T-helper 2 cell treated with Interferon-gamma antibody and Interleukin-4, amounts not matched to agents 100 ng/mL and 5 ng/mL, for 36 hours (primary cell): ENCODE data around the gene PPFIA3. TPM values are rescaled to one million over a fixed set of nuclear protein-coding genes. Genes with fewer than 3 reads are reported as not detected.

Experiments
- intact Hi-C: fragments of 100-400 bp; cut with micrococcal nuclease; formaldehyde crosslinking; loops from one replicate; pipeline ENCODE4 v1.15.1; 2023
- total RNA-seq: library from RNA; stranded (reverse); gene quantifications from 2 replicates; pipeline ENCODE4 v1.2.3, GENCODE V29; 2022

The PPFIA3 gene
- total RNA-seq, 1 donor from 2014 or later, result 1.3 TPM

- intact Hi-C loops, result loop anchor here (10.0 kb wide), 1 partner anchor 153 kb away; the partner anchor contains the start of genes GYS1 and RUVBL2
These were observed 28.8 kb downstream of the PPFIA3 start for GRCh38 chr19:49148044-49148682.

- intact Hi-C loops, result loop anchor here (10.0 kb wide), 1 partner anchor 154 kb away; the partner anchor contains the start of genes GYS1 and RUVBL2
These were observed 29.7 kb downstream of the PPFIA3 start for GRCh38 chr19:49148784-49149651.

GRCh38 chr19:49149652-49150105 is 30.3 kb downstream of the PPFIA3 start:
- intact Hi-C loops, result loop anchor here (10.0 kb wide), 1 partner anchor 155 kb away; the partner anchor contains the start of genes GYS1 and RUVBL2

GRCh38 chr19:49150106-49150943 is 31.0 kb downstream of the PPFIA3 start:
- intact Hi-C loops, result no loop called here

GRCh38 chr19:49150944-49151243 is 31.6 kb downstream of the PPFIA3 start:
- intact Hi-C loops, result no loop called here

GRCh38 chr19:49151267-49152118 is 32.1 kb downstream of the PPFIA3 start:
- intact Hi-C loops, result no loop called here

GRCh38 chr19:49152119-49152550 is 32.8 kb downstream of the PPFIA3 start:
- intact Hi-C loops, result no loop called here

- intact Hi-C loops, result no loop called here
These were observed 33.9 kb downstream of the PPFIA3 start for GRCh38 chr19:49153167-49153809.

- intact Hi-C loops, result no loop called here
These were observed 34.9 kb downstream of the PPFIA3 start for GRCh38 chr19:49154279-49154678.

- intact Hi-C loops, result no loop called here
These were observed 35.9 kb downstream of the PPFIA3 start, which contains the start of gene HRC for GRCh38 chr19:49155005-49155819. Gene HRC (minus strand): TSS chr19:49155396. CDS start chr19:49155237, 159 bp downstream.

GRCh38 chr19:49155820-49156346 is 36.5 kb downstream of the PPFIA3 start:
- intact Hi-C loops, result no loop called here

GRCh38 chr19:49157445-49158224 is 38.3 kb downstream of the PPFIA3 start, which contains the start of gene TRPM4:
Gene TRPM4 (plus strand): TSS chr19:49157792. CDS start chr19:49157867, 75 bp downstream.
- intact Hi-C loops, result no loop called here

GRCh38 chr19:49160450-49161189 is 41.3 kb downstream of the PPFIA3 start:
- intact Hi-C loops, result no loop called here

GRCh38 chr19:49161987-49162386 is 42.6 kb downstream of the PPFIA3 start:
- intact Hi-C loops, result no loop called here

GRCh38 chr19:49165111-49165750 is 45.9 kb downstream of the PPFIA3 start:
- intact Hi-C loops, result no loop called here

- intact Hi-C loops, result no loop called here
These were observed 46.5 kb downstream of the PPFIA3 start for GRCh38 chr19:49165865-49166301.
